Vagina (tissue), 2 donors: Measurements from ENCODE around the gene ANKRD28.

Source experiments
- POLR2A ChIP-seq, 2 donors: fragments of 450-650 bp; IDR thresholded peaks; one replicate each; pipeline ENCODE4 v1.6.1; 2017; ENCODE audit warnings: antibody characterized with exemption in 2 of 2, mild to moderate bottlenecking in 2 of 2, moderate library complexity in 2 of 2
- POLR2AphosphoS5 ChIP-seq, 2 donors: sonication (generic); formaldehyde crosslinking; IDR thresholded peaks; one replicate each; pipeline ENCODE4 v1.9.0; 2017; ENCODE audit warnings: antibody characterized with exemption in 2 of 2, mild to moderate bottlenecking in 2 of 2, low read depth in 1 of 2; ENCODE audit not compliant: insufficient read depth in 1 of 2
- TF ChIP-seq, protein P1 (sequence below), 3 experiments: fragments of 450-650 bp in 2 of 3; fragments of 200-600 bp in 1 of 3; sonication (generic) in 1 of 3; IDR thresholded peaks; one replicate each; pipeline ENCODE4 v1.5.1; 2017 to 2019; ENCODE audit warnings: antibody characterized with exemption in 3 of 3, mild to moderate bottlenecking in 2 of 3, moderate library complexity in 2 of 3

DNA sequence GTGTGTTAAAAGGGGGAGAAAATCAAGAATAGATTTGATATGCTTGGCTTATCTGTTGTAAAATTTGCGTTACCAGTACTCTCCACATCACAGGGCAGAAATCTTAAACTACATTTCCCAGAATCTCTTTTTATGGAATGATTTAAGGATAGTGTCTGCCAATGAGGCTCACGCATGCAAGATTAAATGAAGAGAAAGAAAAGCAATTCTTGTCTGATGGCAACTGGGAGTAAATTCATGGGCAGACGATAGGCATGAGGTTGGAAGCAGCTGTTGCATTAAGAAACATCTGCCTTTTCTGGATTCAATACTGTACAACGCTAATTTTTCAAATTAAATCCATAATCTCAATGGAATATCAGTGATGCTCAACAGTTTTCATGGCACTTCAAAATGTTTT, 27.2 kb upstream of the ANKRD28 start:
- TF ChIP-seq, protein P1, sequence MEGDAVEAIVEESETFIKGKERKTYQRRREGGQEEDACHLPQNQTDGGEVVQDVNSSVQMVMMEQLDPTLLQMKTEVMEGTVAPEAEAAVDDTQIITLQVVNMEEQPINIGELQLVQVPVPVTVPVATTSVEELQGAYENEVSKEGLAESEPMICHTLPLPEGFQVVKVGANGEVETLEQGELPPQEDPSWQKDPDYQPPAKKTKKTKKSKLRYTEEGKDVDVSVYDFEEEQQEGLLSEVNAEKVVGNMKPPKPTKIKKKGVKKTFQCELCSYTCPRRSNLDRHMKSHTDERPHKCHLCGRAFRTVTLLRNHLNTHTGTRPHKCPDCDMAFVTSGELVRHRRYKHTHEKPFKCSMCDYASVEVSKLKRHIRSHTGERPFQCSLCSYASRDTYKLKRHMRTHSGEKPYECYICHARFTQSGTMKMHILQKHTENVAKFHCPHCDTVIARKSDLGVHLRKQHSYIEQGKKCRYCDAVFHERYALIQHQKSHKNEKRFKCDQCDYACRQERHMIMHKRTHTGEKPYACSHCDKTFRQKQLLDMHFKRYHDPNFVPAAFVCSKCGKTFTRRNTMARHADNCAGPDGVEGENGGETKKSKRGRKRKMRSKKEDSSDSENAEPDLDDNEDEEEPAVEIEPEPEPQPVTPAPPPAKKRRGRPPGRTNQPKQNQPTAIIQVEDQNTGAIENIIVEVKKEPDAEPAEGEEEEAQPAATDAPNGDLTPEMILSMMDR (IDR thresholded peaks at IDR 0.05) = no peak
- TF ChIP-seq POLR2A (IDR thresholded peaks at IDR 0.05) = no peak
- TF ChIP-seq POLR2AphosphoS5 (IDR thresholded peaks at IDR 0.05; ENCODE audit: insufficient read depth in 1 of 2, low read depth in 1 of 2) = no peak
